Measurements from ENCODE around the gene MINPP1. TPM values are rescaled to one million over a fixed set of nuclear protein-coding genes. Genes with fewer than 3 reads are reported as not detected.

Gene MINPP1
- total RNA-seq, 1 experiment from 2014 or later, result 22.1 TPM

- TF ChIP-seq, protein P1, sequence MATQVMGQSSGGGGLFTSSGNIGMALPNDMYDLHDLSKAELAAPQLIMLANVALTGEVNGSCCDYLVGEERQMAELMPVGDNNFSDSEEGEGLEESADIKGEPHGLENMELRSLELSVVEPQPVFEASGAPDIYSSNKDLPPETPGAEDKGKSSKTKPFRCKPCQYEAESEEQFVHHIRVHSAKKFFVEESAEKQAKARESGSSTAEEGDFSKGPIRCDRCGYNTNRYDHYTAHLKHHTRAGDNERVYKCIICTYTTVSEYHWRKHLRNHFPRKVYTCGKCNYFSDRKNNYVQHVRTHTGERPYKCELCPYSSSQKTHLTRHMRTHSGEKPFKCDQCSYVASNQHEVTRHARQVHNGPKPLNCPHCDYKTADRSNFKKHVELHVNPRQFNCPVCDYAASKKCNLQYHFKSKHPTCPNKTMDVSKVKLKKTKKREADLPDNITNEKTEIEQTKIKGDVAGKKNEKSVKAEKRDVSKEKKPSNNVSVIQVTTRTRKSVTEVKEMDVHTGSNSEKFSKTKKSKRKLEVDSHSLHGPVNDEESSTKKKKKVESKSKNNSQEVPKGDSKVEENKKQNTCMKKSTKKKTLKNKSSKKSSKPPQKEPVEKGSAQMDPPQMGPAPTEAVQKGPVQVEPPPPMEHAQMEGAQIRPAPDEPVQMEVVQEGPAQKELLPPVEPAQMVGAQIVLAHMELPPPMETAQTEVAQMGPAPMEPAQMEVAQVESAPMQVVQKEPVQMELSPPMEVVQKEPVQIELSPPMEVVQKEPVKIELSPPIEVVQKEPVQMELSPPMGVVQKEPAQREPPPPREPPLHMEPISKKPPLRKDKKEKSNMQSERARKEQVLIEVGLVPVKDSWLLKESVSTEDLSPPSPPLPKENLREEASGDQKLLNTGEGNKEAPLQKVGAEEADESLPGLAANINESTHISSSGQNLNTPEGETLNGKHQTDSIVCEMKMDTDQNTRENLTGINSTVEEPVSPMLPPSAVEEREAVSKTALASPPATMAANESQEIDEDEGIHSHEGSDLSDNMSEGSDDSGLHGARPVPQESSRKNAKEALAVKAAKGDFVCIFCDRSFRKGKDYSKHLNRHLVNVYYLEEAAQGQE (IDR thresholded peaks at IDR 0.05; ENCODE audit: low read depth), result no peak
- TF ChIP-seq ZNF274 (IDR thresholded peaks at IDR 0.05; ENCODE audit: low read depth, low read length), result no peak
- TF ChIP-seq, protein P2, sequence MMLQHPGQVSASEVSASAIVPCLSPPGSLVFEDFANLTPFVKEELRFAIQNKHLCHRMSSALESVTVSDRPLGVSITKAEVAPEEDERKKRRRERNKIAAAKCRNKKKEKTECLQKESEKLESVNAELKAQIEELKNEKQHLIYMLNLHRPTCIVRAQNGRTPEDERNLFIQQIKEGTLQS (IDR thresholded peaks at IDR 0.05), result no peak
- no peak for TF ChIP-seq POLR2A (IDR thresholded peaks at IDR 0.05; ENCODE audit: borderline replicate concordance, extremely low read depth, insufficient read depth, insufficient read length)
- TF ChIP-seq TCF7L2 (IDR thresholded peaks at IDR 0.05; ENCODE audit: borderline replicate concordance, extremely low read depth, insufficient read depth, insufficient read length), result no peak
- TF ChIP-seq JUND (IDR thresholded peaks at IDR 0.05), result no peak
- TF ChIP-seq EGR1 (IDR thresholded peaks at IDR 0.05; ENCODE audit: low read depth), result no peak
Measured at GRCh38 chr10:87503401-87503800, 1.3 kb upstream of the MINPP1 start (continued).

DNA sequence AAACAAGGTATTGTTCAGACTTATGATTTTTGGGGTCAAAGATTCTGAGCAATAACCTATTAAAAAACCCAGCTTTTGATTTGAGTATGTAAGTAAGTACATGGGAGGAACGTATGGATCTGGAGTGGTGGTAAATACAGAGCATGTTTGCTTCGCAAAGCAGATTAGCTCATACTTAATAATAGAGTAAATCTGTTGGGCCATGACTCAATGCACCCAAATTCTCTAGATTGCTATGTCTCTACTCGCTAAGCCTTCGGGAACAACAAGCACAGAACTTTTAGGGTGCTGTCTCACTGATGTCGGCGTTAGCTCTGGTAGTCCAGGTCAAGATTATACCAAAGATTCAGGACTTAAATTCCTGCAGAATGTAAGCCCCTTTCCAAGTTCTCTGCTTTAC lies 807 bp upstream of the MINPP1 start:
- Histone ChIP-seq H3K4me1 (ENCODE audit: control insufficient read depth in 1 of 2, insufficient read depth in 2 of 2, low read length in 2 of 2) (peaks cover 10 to 17% of the 10 kb centered on the region in 2 experiments), H4K20me1 (ENCODE audit: insufficient read depth) (no peaks in the 10 kb centered on the region), H3K9me3 (ENCODE audit: control insufficient read depth in 1 of 2, insufficient read depth in 1 of 2, low read depth in 1 of 2, low read length in 2 of 2) (no peaks in the 10 kb centered on the region), H3K36me3 (ENCODE audit: control insufficient read depth in 1 of 2, insufficient read depth in 2 of 2, low read length in 2 of 2) (peaks cover 0 to 5% of the 10 kb centered on the region in 2 experiments; a peak in 2 of 4 replicates), H3K4me3 (replicated peaks in 1 of 2; ENCODE audit: low read depth in 1 of 2, low read length in 2 of 2) (peak overlapping the region; percentile 67 to 93), H3K27ac (ENCODE audit: low read depth, low read length) (peak overlapping the region; percentile 63; the same call in 1 of the 2 replicates), H3K9ac (ENCODE audit: low read length) (peak overlapping the region; percentile 71), H3K79me2 (ENCODE audit: insufficient read depth, low read length) (peaks cover 31% of the 10 kb centered on the region), H3K9me2 (ENCODE audit: insufficient read depth) (no peaks in the 10 kb centered on the region; the same call in 1 of the 2 replicates), H2AFZ (ENCODE audit: low read depth, low read length, poor library complexity, severe bottlenecking) (no peak overlapping the region), H3K4me2 (ENCODE audit: low read length) (peak overlapping the region; percentile 91), H3K27me3 (ENCODE audit: insufficient read depth, low read length) (no peaks in the 10 kb centered on the region)
- POLR2A ChIA-PET, result interaction anchor here (1.3 kb wide), 1 partner anchor 20 kb away, joined by 3 read pairs; no protein-coding TSS in a partner anchor
- DNase-seq (ENCODE audit: low read depth, low spot score), result no peak
- CTCF ChIA-PET, result no interaction called here
- intact Hi-C loops (cut with micrococcal nuclease), result no loop called here
- no peak for ATAC-seq
- BruUV-seq (replicated peaks), result no TSS peak
- TF ChIP-seq SP1 (IDR thresholded peaks at IDR 0.05; ENCODE audit: low read depth) (no peak), RAD21 (IDR thresholded peaks at IDR 0.05; ENCODE audit: low read depth) (no peak), MAX (IDR thresholded peaks at IDR 0.05) (no peak), ZFX (IDR thresholded peaks at IDR 0.05) (no peak), ZBTB33 (IDR thresholded peaks at IDR 0.05; ENCODE audit: extremely low read depth, insufficient replicate concordance, low read length) (no peak)
- RAD21 ChIA-PET (ENCODE audit: low non-redundant PET in 1 of 2, low total read pairs in 2 of 2, uncharacterized antibody in 2 of 2, unreplicated experiment in 2 of 2), result no interaction called here
